Measurements from ENCODE around the gene ARID4A.
"Not testable (repeated sequence)": the region's sequence is repeated elsewhere in the genome, so short reads cannot be mapped to it uniquely, and the experiment has no call there.

Gene ARID4A, protein sequence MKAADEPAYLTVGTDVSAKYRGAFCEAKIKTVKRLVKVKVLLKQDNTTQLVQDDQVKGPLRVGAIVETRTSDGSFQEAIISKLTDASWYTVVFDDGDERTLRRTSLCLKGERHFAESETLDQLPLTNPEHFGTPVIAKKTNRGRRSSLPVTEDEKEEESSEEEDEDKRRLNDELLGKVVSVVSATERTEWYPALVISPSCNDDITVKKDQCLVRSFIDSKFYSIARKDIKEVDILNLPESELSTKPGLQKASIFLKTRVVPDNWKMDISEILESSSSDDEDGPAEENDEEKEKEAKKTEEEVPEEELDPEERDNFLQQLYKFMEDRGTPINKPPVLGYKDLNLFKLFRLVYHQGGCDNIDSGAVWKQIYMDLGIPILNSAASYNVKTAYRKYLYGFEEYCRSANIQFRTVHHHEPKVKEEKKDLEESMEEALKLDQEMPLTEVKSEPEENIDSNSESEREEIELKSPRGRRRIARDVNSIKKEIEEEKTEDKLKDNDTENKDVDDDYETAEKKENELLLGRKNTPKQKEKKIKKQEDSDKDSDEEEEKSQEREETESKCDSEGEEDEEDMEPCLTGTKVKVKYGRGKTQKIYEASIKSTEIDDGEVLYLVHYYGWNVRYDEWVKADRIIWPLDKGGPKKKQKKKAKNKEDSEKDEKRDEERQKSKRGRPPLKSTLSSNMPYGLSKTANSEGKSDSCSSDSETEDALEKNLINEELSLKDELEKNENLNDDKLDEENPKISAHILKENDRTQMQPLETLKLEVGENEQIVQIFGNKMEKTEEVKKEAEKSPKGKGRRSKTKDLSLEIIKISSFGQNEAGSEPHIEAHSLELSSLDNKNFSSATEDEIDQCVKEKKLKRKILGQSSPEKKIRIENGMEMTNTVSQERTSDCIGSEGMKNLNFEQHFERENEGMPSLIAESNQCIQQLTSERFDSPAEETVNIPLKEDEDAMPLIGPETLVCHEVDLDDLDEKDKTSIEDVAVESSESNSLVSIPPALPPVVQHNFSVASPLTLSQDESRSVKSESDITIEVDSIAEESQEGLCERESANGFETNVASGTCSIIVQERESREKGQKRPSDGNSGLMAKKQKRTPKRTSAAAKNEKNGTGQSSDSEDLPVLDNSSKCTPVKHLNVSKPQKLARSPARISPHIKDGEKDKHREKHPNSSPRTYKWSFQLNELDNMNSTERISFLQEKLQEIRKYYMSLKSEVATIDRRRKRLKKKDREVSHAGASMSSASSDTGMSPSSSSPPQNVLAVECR

GRCh38 chr14:58298477-58299400, at the start of gene ARID4A:
ARID4A (plus strand) TSS chr14:58298555; CDS start chr14:58299855, 1,300 bp downstream.
- peak; percentile 7 to 55 for DNase-seq (ENCODE audit: extremely low read depth in 1 of 2, low read depth in 1 of 2)

- no peak for DNase-seq (ENCODE audit: extremely low read depth in 1 of 2, low read depth in 1 of 2)
These were observed 48.7 kb upstream of the ARID4A start for GRCh38 chr14:58249611-58250010.

- DNase-seq (ENCODE audit: extremely low read depth in 1 of 2, low read depth in 1 of 2), result no peak
These were observed 40.2 kb upstream of the ARID4A start for GRCh38 chr14:58258156-58258555.

DNA sequence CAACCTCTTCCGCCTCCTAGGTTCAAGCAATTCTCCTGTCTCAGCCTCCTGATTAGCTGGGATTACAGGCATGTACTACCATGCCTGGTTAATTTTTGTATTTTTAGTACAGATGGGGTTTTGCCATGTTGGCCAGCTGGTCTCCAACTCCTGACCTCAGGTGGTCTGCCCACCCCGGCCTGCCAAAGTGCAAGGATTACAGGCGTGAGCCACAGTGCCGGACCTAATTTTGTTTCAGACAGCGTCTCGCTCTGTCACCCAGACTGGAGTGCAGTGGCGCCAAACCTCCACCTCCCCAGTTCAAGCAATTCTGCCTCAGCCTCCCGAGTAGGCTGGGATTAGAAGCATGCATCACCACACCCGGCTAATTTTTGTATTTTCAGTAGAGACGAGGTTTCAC, 36.4 kb upstream of the ARID4A start:
- DNase-seq (ENCODE audit: extremely low read depth in 1 of 2, low read depth in 1 of 2), result not testable (repeated sequence)

DNA sequence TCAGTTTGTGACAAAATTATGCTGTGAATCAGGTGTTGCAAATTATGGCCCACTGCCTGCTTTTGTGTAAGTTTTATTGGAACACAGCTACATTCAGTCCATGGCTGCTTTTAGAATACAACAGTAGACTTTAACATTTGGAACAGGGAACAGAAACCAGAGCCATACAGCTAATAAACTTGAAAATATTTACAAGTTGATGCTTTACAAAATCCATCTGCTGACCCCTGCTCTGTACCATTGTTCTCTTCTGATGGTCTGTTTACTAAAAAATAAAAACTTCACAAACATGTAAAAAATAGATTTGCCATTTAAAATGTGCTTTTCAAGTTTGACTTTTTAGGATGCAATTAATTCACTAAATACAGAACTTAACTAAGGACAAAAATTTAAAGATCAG, 33.0 kb upstream of the ARID4A start:
- DNase-seq (ENCODE audit: extremely low read depth in 1 of 2, low read depth in 1 of 2), result no peak

DNA sequence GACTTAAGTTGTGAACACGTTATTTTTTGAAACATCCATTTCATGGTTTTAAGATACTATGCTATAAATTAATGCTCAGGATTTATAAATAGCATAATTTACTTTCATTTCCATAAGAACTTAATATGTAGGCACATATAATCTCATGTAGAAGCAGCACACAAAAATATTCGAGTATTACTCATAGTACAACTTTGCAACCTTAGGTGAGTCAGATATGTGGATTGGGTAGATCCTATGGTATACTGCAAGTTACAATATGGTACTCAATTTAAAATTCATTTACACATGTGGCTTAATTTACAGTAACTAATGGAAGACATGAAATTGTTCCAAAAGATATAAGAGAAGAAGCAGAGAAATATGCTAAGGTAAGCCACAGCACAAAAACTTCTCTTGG, 27.7 kb upstream of the ARID4A start:
- DNase-seq (ENCODE audit: extremely low read depth in 1 of 2, low read depth in 1 of 2), result no peak

DNA sequence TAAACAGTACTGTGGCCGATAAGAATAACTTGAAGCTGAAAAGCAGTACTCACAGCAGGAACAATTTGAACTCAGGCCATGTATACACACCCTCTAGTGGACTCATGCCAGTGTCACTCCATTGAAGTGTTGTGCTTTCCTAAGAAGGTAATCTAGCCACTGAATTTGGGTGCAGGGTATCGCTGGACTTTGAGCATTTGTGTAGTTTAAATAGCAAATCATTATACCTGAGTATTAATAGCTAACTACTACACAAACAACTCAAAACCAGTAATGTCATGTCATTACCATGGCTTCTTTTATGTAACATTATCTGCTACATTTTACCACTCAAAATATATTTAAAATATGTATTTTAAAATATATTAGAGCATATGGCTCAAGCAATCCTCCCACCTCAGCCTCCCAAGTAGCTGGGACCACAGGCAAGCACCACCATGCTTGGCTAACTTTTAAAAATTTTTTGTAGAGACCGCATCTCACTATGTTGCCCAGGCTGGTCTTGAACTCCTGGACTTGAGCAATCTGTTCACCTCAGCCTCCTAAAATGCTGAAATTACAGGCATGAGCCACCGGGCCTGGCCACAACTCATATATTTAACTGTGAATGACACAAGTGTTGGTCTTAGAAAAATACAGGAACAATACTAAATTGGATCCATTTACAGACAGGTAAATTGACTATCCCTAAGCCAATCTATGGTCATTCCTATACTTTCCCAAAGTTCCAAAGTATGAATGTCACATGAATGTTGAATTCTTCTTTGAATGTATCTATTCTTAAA, 25.6 kb upstream of the ARID4A start:
- no peak for DNase-seq (ENCODE audit: extremely low read depth in 1 of 2, low read depth in 1 of 2)

GRCh38 chr14:58274881-58275280, 23.5 kb upstream of the ARID4A start:
- no peak for DNase-seq (ENCODE audit: extremely low read depth in 1 of 2, low read depth in 1 of 2)

GRCh38 chr14:58275527-58276190, 22.7 kb upstream of the ARID4A start:
- DNase-seq (ENCODE audit: extremely low read depth in 1 of 2, low read depth in 1 of 2), result no peak

- no peak for DNase-seq (ENCODE audit: extremely low read depth in 1 of 2, low read depth in 1 of 2)
These were observed 22.1 kb upstream of the ARID4A start for GRCh38 chr14:58276208-58276607.

DNA sequence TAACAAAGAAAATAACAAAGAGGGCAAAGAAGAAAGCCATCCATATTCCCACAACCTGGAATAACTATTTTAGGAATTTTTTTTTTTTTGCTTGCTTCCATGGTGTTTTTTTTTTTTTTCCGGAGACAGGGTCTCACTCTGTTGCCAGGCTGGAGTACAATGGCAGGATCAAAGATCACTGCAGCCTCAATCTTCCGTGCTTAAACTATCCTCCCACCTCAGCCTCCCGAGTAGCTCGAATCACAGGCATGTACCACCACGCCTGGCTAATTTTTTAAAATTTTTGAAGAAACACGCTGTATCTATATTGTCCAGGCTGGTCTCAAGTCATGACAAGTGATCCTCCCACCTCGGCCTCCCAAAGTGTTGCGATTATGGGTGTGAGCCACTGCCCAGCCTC, 20.2 kb upstream of the ARID4A start:
- no peak for DNase-seq (ENCODE audit: extremely low read depth in 1 of 2, low read depth in 1 of 2)

DNA sequence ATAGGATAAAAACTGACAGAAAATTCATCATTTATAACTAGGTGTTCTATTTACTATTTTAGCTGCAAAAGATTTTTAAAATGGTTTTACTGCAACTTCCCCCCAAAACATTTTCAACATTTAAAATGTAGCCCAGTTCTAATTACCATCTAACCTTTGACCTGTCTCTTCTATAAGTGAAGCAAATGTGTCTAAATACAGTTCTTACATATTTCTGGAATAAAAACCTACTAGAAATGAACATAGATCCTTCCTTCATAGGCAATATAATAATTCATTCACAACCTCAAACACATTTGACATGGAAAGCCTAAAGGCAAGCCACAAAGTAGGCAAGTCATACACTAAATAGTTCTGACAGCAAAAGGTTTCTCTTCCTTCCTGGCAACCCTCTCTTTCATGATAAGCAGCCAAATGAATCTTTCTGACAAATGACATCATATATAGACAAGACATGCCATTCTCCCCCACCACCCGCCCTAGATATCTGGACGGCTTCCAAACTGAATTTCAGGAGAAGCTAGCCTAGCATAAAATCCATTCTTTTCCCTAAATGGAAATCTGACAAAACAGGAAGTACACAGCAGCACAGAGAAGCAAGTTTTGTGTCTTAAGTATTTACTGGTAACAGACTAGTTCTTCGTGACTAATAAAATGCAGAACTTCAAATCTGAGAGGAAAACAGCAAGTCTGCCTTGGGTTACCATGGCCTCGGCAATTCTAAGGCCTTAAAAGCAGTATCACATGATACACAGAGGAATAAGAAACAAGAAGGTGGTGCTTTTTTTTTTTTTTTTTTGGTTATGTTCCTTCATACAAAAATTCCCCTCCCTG, 17.2 kb upstream of the ARID4A start:
- DNase-seq (ENCODE audit: extremely low read depth in 1 of 2, low read depth in 1 of 2), result no peak

GRCh38 chr14:58281969-58282368, 16.4 kb upstream of the ARID4A start:
- no peak for DNase-seq (ENCODE audit: extremely low read depth in 1 of 2, low read depth in 1 of 2)

DNA sequence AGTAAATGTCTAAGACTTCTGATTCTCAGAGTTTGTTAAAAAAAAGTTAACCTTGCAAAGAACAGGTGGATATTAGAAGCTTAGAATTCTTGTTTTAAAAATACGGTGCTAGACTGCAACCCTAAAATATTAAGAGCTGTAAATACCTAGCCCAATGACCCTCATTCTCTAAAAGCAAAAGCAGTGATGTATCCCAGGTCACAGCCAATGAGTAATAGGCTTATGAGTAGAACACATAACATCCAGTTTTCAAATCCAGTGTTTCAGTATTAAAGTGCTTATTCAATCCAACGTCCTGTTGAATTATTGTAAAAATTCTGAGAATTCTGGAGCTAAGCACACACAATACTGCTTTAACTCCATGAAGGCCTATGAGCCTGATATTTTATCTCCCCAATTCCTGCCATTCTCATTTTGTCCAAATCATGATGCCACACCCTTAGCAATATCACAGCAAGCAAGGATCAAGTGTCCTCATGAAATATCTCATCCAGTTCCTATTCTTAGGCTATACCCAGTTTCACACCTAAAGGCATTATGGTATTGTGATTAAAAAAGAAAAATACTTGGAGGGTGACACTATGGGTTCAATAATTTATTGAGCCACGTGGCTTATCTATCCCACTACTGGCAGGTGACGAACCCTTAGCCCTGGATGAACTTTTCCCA, 15.3 kb upstream of the ARID4A start:
- DNase-seq (ENCODE audit: extremely low read depth in 1 of 2, low read depth in 1 of 2), result no peak

DNA sequence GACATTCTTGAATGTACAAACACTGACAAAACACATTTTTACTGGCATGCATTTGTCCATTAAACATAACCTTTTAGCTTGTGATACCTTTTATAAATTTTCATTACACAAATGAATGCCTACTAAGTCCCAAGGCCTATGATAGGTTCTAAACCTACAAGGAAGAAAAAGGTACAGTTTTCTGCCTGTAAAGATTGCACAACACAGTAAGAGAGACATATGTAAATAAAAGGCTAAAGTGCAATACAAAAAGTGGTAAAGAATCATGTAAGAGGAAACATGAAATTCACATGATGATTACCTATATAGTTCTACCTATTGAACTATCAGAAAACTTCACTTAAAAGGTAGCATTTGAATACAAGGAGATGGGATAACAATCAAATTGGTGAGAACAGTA, 14.6 kb upstream of the ARID4A start:
- DNase-seq (ENCODE audit: extremely low read depth in 1 of 2, low read depth in 1 of 2), result no peak

DNA sequence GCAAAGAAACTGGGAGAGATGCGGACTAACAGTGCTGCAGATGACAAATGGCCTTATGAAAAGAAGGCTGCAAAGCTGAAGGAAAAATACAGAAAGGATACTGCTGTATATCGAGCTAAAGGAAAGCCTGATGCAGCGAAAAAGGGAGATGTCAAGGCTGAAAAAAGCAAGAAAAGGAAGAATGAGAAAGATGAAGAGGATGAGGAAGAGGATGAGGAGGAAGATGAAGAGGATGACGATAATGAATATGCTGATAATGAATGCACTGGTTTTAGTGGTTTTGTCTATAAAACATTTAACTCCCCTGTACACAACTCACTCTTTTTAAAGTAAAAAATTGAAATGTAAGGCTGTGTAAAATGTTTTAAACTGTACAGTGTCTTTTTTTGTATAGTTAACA, 13.2 kb upstream of the ARID4A start:
- DNase-seq (ENCODE audit: extremely low read depth in 1 of 2, low read depth in 1 of 2), result no peak

GRCh38 chr14:58287607-58288042, 10.7 kb upstream of the ARID4A start:
- no peak for DNase-seq (ENCODE audit: extremely low read depth in 1 of 2, low read depth in 1 of 2)
